CD14-positive monocyte (primary cell): ENCODE results near the gene AGA. TPM values are rescaled to one million over a fixed set of nuclear protein-coding genes. Genes with fewer than 3 reads are reported as not detected.

Experiments
- DNase-seq, 3 donors: peaks; one replicate each; pipeline ENCODE4 v3.0.0-alpha.2; 2011 to 2022
- H2AFZ ChIP-seq: 2 replicates; pipeline ENCODE4 v1.6.0; 2012; ENCODE audit warnings: mild to moderate bottlenecking, low read depth, low read length, inconsistent platforms; ENCODE audit not compliant: insufficient read depth, poor library complexity, severe bottlenecking
- H3K27ac ChIP-seq, 2 donors: 1 replicate in 1 of 2; 2 replicates in 1 of 2; pipeline ENCODE4 v1.5.1; 2012 to 2013; ENCODE audit warnings: low read length in 2 of 2, control low read depth in 1 of 2, inconsistent platforms in 1 of 2, low read depth in 1 of 2, mild to moderate bottlenecking in 1 of 2
- H3K27me3 ChIP-seq, 2 donors: one replicate each; pipeline versions ENCODE4 v1.6.0 to v1.6.1; 2011 to 2013; ENCODE audit warnings: low read length in 2 of 2; ENCODE audit not compliant: control insufficient read depth in 2 of 2, insufficient read depth in 2 of 2
- H3K36me3 ChIP-seq, 2 donors: replicated peaks in 1 of 2; 1 replicate in 1 of 2; 2 replicates in 1 of 2; pipeline versions ENCODE4 v1.5.1 to v1.6.1; 2012 to 2013; ENCODE audit warnings: low read length in 2 of 2, control low read depth in 1 of 2, inconsistent platforms in 1 of 2, mild to moderate bottlenecking in 1 of 2; ENCODE audit not compliant: insufficient read depth in 2 of 2, control insufficient read depth in 1 of 2
- H3K4me1 ChIP-seq, 2 donors: 1 replicate in 1 of 2; 2 replicates in 1 of 2; pipeline versions ENCODE4 v1.5.1 to v1.6.1; 2012 to 2013; ENCODE audit warnings: low read length in 2 of 2, control low read depth in 1 of 2, inconsistent platforms in 1 of 2, mild to moderate bottlenecking in 1 of 2, moderate library complexity in 1 of 2; ENCODE audit not compliant: insufficient read depth in 2 of 2, control insufficient read depth in 1 of 2
- H3K4me2 ChIP-seq: replicated peaks from 2 replicates; pipeline ENCODE3; 2012; ENCODE audit warnings: low read length, moderate library complexity, mild to moderate bottlenecking; ENCODE audit not compliant: poor library complexity, severe bottlenecking; ENCODE audit errors: extremely low read depth
- H3K4me3 ChIP-seq, 3 experiments: fragments of 200-600 bp in 1 of 3; sonication (generic) in 1 of 3; replicated peaks in 1 of 3; 1 replicate in 2 of 3; 2 replicates in 1 of 3; pipeline ENCODE4 v1.5.1; 2011 to 2013; ENCODE audit warnings: low read length in 3 of 3, mild to moderate bottlenecking in 3 of 3, control low read depth in 2 of 3, low read depth in 2 of 3, inconsistent platforms in 1 of 3, moderate library complexity in 1 of 3
- H3K79me2 ChIP-seq: 2 replicates; pipeline ENCODE4 v1.6.0; 2012; ENCODE audit warnings: mild to moderate bottlenecking, control low read depth, inconsistent platforms, low read length, moderate library complexity; ENCODE audit not compliant: insufficient read depth
- H3K9ac ChIP-seq: 2 replicates; pipeline ENCODE4 v1.6.0; 2017; ENCODE audit warnings: low read length, mild to moderate bottlenecking; ENCODE audit not compliant: insufficient read depth, poor library complexity, severe bottlenecking
- H3K9me3 ChIP-seq, 2 donors: replicated peaks in 1 of 2; 1 replicate in 1 of 2; 2 replicates in 1 of 2; pipeline versions ENCODE4 v1.5.1 to v1.6.1; 2012 to 2013; ENCODE audit warnings: low read length in 2 of 2, control low read depth in 1 of 2; ENCODE audit not compliant: control insufficient read depth in 1 of 2, insufficient read depth in 1 of 2
- H4K20me1 ChIP-seq: 2 replicates; pipeline ENCODE4 v1.6.0; 2012; ENCODE audit warnings: mild to moderate bottlenecking, low read length, control low read depth, moderate library complexity; ENCODE audit not compliant: insufficient read depth
- H3K27ac Mint-ChIP-seq, 7 donors: one replicate each; pipeline ENCODE4 v1.8.0; 2020; ENCODE audit warnings: mild to moderate bottlenecking in 7 of 7, mixed read lengths in 7 of 7, moderate library complexity in 6 of 7, inconsistent platforms in 2 of 7
- H3K27me3 Mint-ChIP-seq, 3 donors: one replicate each; pipeline ENCODE4 v1.8.0; 2021 to 2022; ENCODE audit warnings: low read depth in 3 of 3, mild to moderate bottlenecking in 3 of 3, mixed read lengths in 3 of 3, moderate library complexity in 3 of 3, inconsistent platforms in 1 of 3
- H3K36me3 Mint-ChIP-seq, 2 donors: one replicate each; pipeline ENCODE4 v1.8.0; 2020; ENCODE audit warnings: mixed read lengths in 2 of 2, inconsistent platforms in 1 of 2, mild to moderate bottlenecking in 1 of 2
- H3K4me1 Mint-ChIP-seq: one replicate; pipeline ENCODE4 v1.8.0; 2020; ENCODE audit warnings: mild to moderate bottlenecking, mixed read lengths
- H3K4me3 Mint-ChIP-seq, 2 donors: one replicate each; pipeline ENCODE4 v1.8.0; 2020; ENCODE audit warnings: mild to moderate bottlenecking in 2 of 2, mixed read lengths in 2 of 2, moderate library complexity in 1 of 2
- H3K9me3 Mint-ChIP-seq, 7 donors: one replicate each; pipeline ENCODE4 v1.8.0; 2020 to 2022; ENCODE audit warnings: mixed read lengths in 7 of 7, mild to moderate bottlenecking in 6 of 7, moderate library complexity in 6 of 7, inconsistent platforms in 2 of 7
- WGBS: methylation state at CpG from one replicate; pipeline ENCODE4 v1.1.5; 2013; ENCODE audit warnings: missing lambda C conversion rate; ENCODE audit not compliant: insufficient coverage; 5-methylcytosine and 5-hydroxymethylcytosine counted together
- intact Hi-C, 2 donors: fragments of 100-400 bp; cut with micrococcal nuclease; formaldehyde crosslinking; loops; one replicate each; pipeline versions ENCODE4 v1.15.0 to v1.15.1; 2023
- polyA plus RNA-seq, 3 donors: library from polyadenylated mRNA; depleted of rRNA in 1 of 3; unstranded in 2 of 3; stranded (reverse) in 1 of 3; fragments of 300-500 nt in 2 of 3; fragments of >200 nt in 1 of 3; fragmentation: Illumina TruSeq in 2 of 3; gene quantifications; 1 replicate in 2 of 3; 2 replicates in 1 of 3; pipeline ENCODE4 v1.2.3, GENCODE V29; 2012 to 2021
- TF ChIP-seq, protein P1 (sequence below): fragments of 200-600 bp; IDR thresholded peaks from one replicate; pipeline ENCODE4 v1.8.0; 2022; ENCODE audit warnings: antibody characterized with exemption, mild to moderate bottlenecking

AGA gene
- polyA plus RNA-seq, 3 donors: 23.0 to 43.1 (median 27.4) TPM

DNA sequence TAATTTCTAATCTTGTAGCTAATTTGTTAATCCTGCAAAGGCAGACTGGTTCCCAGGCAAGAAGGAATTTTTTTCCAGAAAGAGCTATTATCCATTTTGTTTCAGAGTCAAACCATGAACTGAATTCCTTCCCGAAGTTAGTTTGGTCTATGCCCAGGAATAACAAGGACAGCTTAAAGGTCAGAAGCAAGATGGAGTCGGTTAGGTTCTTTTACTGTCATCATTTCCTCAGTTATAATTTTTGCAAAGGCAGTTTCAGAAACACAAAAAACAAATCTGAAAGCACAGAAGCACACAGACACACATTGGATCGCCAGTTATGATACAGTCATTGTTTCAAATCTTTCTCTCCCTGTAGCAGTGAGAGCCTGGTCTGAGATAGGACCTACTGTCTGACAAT, 37.9 kb downstream of the AGA start:
- H3K27ac Mint-ChIP-seq: no peak overlapping the region

DNA sequence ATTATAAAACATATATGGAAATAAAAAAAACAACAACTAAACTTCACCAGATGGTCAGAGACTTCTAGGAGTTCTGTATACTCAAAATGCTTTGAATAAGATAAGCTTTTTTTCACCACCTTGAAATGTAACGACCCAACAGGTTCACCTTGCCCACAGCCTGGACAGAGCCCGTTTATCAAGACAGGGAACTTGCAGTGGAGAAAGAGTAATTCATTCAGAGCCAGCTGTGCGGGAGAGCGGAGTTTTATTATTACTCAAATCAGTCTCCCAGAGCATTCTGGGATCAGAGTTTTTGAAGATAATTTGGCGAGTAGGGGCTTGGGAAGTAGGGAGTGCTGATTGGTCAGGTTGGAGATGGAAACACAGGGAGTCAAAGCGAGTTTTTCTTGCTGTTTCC, 38.5 kb downstream of the AGA start:
- Histone ChIP-seq H3K4me2 (no peak overlapping the region), H3K79me2 (no peaks in the 10 kb centered on the region), H3K27ac (no peak overlapping the region), H3K27me3 (no peaks in the 10 kb centered on the region), H2AFZ (no peak overlapping the region), H4K20me1 (no peaks in the 10 kb centered on the region), H3K9ac (no peak overlapping the region), H3K36me3 (no peaks in the 10 kb centered on the region), H3K4me3 (no peak overlapping the region), H3K4me1 (peaks cover 15 to 19% of the 10 kb centered on the region in 2 donors), H3K9me3 (peaks cover 0 to 7% of the 10 kb centered on the region in 2 donors)
- no peak for DNase-seq
- Mint-ChIP-seq H3K4me1 (peaks cover 21% of the 10 kb centered on the region), H3K9me3 (peaks cover 2 to 8% (median 7%) of the 10 kb centered on the region in 7 donors), H3K4me3 (no peak overlapping the region), H3K27me3 (peaks cover 2 to 4% (median 3%) of the 10 kb centered on the region in 3 donors), H3K27ac (no peak overlapping the region), H3K36me3 (no peaks in the 10 kb centered on the region)
- intact Hi-C loops: no loop called here
- TF ChIP-seq, protein P1, sequence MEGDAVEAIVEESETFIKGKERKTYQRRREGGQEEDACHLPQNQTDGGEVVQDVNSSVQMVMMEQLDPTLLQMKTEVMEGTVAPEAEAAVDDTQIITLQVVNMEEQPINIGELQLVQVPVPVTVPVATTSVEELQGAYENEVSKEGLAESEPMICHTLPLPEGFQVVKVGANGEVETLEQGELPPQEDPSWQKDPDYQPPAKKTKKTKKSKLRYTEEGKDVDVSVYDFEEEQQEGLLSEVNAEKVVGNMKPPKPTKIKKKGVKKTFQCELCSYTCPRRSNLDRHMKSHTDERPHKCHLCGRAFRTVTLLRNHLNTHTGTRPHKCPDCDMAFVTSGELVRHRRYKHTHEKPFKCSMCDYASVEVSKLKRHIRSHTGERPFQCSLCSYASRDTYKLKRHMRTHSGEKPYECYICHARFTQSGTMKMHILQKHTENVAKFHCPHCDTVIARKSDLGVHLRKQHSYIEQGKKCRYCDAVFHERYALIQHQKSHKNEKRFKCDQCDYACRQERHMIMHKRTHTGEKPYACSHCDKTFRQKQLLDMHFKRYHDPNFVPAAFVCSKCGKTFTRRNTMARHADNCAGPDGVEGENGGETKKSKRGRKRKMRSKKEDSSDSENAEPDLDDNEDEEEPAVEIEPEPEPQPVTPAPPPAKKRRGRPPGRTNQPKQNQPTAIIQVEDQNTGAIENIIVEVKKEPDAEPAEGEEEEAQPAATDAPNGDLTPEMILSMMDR: no peak
- WGBS: no CpG with 5 or more reads among the region's 6 CpGs

More for the DNA sequence above, 37.9 kb downstream of the AGA start:
- Mint-ChIP-seq H3K4me3 (no peak overlapping the region), H3K4me1 (peaks cover 21% of the 10 kb centered on the region), H3K36me3 (no peaks in the 10 kb centered on the region), H3K9me3 (peaks cover 2 to 8% (median 7%) of the 10 kb centered on the region in 7 donors), H3K27me3 (peaks cover 2 to 4% (median 3%) of the 10 kb centered on the region in 3 donors)
- H3K36me3 ChIP-seq: no peaks in the 10 kb centered on the region
- H3K4me2 ChIP-seq: no peak overlapping the region
- TF ChIP-seq, protein P1: no peak
- no peak overlapping the region for H3K4me3 ChIP-seq
- no peak overlapping the region for H2AFZ ChIP-seq
- 100% methylated on average over 2 of the region's 3 CpGs for WGBS
- no peak overlapping the region for H3K27ac ChIP-seq
- no peaks in the 10 kb centered on the region for H3K27me3 ChIP-seq
- peaks cover 15 to 19% of the 10 kb centered on the region in 2 donors for H3K4me1 ChIP-seq
- no peak for DNase-seq
- intact Hi-C loops: no loop called here
- H4K20me1 ChIP-seq: no peaks in the 10 kb centered on the region
- no peak overlapping the region for H3K9ac ChIP-seq
- H3K79me2 ChIP-seq: no peaks in the 10 kb centered on the region
- peaks cover 0 to 7% of the 10 kb centered on the region in 2 donors for H3K9me3 ChIP-seq
